Fibroblast of skin of scalp (primary cell): Measurements from ENCODE around the gene TRIM65.
A peak's percentile ranks its signal among the peaks of the same experiment; 100 is the strongest.

Experiments used
- DNase-seq: peaks from one replicate; pipeline ENCODE4 v3.0.0-alpha.2; 2013

Gene TRIM65

GRCh38 chr17:75850928-75851692, 45.6 kb downstream of the TRIM65 start:
- no peak for DNase-seq

DNA sequence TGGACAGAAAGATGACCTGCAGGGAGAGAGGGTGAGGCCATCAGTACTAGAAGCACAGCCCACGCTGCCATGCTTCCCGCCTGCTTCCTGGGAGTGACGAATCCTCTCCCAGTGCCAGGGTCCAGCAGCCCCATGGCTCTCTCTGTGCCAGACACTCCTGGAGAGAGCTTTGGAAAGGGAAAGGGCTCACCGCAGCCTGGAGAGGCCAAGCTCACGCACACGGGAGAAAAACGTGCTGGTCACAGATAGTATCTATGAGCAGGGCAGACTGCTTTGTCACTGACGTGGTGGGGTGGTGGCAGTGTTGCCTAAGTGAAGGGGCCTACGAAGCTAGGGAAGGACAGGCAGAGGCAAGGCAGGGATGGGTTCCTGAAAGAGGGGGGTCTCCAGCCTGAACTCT, 47.0 kb downstream of the TRIM65 start:
- no peak for DNase-seq

- DNase-seq = no peak
These were observed 47.5 kb downstream of the TRIM65 start for GRCh38 chr17:75849279-75849646.

DNA sequence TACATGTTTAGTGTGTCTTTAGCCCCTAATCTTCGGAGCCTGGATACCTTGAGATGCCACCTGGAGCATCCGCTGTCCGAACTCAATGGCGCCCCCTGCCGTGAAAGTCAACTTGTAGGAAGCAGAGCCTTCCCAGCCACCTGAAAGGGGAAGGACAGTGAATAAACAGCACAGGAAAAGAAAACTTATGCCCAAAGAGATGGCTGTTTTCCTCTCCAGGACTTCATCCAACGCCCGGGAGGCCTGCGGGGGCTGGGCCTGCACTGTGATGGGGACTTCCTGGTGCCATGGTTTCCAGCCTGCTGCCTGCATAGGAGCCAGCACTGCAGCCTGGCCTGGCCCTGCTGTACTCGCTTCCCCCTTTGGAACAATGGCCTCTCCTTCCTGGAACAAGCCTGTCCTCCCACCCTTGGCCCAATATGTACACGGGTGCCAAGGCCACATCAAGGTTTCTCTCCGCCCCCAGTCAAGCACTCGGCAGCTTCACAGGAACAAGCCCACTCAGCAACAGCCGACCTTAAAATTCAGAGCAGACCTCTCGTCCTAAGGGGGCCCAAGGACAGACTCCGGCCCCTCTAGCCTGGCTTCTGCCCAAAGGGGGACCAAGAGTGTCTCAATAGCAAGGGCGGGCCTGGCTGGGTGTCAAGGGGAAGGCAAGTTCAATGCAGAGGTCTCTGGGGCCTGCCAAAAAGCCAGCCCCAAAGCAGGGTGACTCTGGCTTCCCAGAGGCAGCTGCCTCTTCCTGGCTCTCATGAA, 48.0 kb downstream of the TRIM65 start:
- DNase-seq = no peak

GRCh38 chr17:75847614-75848522, 48.9 kb downstream of the TRIM65 start:
- DNase-seq = no peak

DNA sequence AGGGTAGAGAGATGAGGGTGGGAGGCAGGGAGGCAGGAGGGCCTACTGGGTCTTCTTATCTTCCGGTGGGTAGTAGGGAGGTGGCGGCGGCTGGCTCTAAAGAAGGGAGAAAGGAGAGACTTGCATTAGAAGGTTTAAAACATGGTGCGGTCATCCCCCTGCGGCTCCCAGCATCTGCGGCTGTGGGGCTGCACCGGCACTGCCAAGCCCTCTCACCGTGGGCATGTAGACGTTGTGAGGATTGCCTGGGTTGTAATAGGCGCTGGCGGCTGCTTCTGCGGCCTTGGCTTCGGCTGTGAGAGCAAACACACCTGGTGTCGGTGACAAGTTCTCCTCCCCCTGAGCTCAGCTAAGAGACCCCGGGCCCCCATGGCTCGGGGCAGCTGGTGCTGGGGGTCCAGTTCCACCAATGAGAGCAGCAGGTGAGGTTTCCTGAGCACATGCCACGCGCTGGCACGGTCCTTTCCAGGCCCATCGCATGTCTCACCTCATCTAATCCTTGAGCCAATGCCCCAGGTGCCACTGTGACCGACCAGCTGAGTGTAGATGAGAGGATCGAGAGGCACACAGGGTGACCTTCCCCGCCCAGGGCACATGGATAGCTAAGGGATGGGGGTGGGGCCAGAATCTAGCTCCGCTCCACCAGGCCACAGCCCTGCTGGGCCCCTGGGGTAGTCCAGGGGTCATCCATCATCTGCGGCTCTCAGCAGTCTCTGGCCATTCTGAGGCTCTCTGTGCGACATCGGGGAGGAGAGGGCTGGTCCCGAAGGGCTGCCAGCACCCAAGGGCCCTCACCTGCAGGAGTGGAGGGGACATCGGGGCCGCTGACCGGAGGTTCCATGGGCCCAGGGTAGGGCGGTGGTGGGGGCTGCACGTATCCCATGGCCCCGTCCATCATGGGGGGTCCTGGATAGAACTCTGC, 49.8 kb downstream of the TRIM65 start:
- DNase-seq = no peak

- DNase-seq = no peak
These were observed 50.6 kb downstream of the TRIM65 start for GRCh38 chr17:75845933-75846691.

- DNase-seq = peak; percentile 65
These were observed 51.6 kb downstream of the TRIM65 start for GRCh38 chr17:75845058-75845711.

DNA sequence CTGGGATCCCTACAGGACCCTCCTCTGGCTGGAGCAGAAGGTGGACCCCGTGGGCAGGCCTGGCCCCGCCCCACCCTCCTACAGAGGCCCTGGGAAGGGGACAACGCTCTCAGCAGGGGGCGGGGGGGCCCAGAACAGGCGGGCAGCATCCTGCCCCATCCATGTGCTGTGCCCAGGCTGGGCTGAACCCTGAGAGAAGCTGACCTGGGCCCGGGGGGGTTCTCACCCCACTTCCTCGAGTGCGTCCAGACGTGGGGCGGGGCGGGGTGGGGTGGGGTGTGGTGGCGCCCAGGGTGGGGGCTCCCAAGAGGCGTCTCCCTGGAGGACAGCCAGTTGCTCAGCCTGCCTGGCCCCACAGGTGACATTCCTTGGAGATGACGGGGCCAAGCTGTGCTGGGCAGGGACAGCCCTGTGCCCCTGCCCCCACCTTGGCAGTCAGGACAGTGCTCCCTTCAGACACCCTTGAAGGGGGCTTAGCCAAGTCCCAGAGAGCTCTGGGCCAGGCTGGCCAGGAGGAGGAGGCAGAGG, 52.2 kb downstream of the TRIM65 start:
- DNase-seq = no peak

DNA sequence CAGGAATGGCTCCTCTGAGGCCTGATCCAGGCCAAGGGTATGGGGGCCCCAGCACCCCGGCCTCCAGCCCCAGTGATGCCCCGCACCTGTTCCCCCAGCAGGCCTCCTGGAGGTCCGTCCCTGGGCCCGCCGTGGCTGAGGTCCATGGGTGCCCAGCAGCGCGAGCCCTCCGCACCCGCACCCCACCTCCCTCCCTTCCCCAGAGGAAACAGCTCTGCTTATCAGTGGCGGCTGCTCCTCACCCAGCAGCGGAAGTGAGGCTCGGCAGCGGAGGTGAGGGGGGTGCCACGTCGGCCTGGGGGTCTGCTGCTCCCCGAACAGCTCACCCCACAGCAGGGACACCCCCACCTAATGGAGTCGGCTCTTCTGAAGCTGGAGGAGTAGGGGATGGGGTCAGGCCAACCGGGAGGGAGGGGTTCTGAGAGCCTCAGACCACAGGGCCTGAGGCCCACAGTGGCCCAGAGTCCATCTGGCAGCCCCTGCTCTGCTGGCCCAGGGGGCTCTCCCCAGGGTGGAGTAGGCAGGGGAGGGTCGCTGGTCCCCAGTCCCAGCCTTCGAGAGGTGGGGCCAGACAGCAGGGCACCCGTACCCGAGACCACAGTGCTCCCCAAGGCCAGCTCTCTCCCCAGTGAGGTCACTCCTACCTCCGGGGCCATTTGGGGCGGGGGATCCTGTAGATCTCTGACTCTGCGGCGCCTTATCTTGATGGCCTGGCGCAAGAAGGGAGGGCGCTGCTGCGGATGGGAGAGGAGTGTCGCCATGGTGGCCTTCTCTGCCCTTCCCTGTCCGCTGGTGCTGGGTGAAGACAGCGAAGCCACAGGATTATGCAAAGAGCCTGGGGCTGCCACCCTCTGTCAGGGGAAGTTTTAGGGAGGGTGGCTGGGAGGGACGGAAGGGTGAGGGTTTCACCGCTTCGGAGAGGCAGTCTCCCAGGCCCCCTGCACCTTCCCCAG, 52.9 kb downstream of the TRIM65 start, which contains the start of gene UNC13D:
UNC13D (minus strand) TSS at position 828 of the 953 bp plus-strand sequence; CDS start at position 761, 67 bp downstream.
- no peak for DNase-seq

GRCh38 chr17:75842963-75843576, 53.7 kb downstream of the TRIM65 start:
- DNase-seq = no peak

DNA sequence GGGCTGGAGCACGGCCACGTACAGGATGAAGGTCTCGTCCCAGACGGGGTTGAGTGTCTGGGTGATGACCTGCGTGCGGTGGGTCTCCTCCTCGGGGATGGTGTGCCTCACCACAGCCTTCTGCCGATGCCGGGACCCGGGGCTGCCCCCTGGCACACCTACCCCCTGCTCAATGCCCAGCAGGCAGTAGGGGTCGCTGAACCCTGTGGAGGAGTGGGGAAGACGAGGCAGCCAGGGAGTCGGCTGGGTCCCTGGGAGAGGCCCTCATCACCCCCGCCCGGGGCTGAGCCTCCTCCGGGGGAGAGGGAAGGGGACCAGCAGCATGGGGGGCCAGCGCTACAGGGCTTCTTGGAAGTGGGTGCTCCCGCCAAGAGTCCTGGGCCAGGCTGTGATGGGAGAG, 54.3 kb downstream of the TRIM65 start:
- no peak for DNase-seq

DNA sequence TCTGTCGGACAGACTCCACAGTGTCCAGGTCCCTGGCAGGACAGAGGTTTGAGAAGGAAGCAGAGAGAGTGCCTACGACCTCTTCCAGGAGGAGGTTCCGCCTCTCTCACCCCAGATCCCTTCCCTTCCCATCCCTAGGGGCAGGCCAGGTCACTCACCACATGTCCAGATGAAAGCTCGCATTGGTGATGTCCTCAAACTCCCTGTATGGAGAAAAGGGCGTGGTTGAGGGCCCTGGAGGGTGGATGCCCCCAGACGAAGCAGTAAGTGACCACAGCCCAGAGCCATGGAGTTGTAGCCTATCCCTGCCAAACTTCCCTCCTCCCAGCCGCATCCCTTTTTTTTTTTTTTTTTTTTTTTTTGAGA, 56.0 kb downstream of the TRIM65 start:
- DNase-seq = no peak

- DNase-seq = no peak
These were observed 56.6 kb downstream of the TRIM65 start for GRCh38 chr17:75839942-75840798.
